Adrenal gland (tissue), 5 donors: ENCODE data around the gene DDX25.

ENCODE experiments used
- CTCF ChIP-seq, 6 experiments: fragments of 450-650 bp in 4 of 6; fragments of 200-600 bp in 2 of 6; sonication (generic) in 1 of 6; IDR thresholded peaks; 1 replicate in 5 of 6; 2 replicates in 1 of 6; pipeline versions ENCODE4 v1.5.1 to v1.8.0; 2016 to 2021; ENCODE audit warnings: antibody characterized with exemption in 6 of 6, mild to moderate bottlenecking in 2 of 6, moderate library complexity in 1 of 6
- POLR2A ChIP-seq, 2 donors: fragments of 450-650 bp; IDR thresholded peaks; one replicate each; pipeline ENCODE4 v1.6.1; 2017; ENCODE audit warnings: antibody characterized with exemption in 2 of 2, mild to moderate bottlenecking in 2 of 2, moderate library complexity in 1 of 2
- donor health status: DM: no; HTN: no; CAD: no.

GRCh38 chr11:125952973-125953372 lies 48.7 kb downstream of the DDX25 start:
- TF ChIP-seq POLR2A (IDR thresholded peaks at IDR 0.05), result no peak
- TF ChIP-seq CTCF (IDR thresholded peaks at IDR 0.05), result no peak
